Raji (cell line): ENCODE measurements around the gene TP53I13.

ENCODE experiments used
- POLR2A ChIP-seq: IDR thresholded peaks from 2 replicates; pipeline ENCODE4 v1.6.1; 2011; ENCODE audit warnings: low read depth, low read length, control low read depth; ENCODE audit not compliant: insufficient read depth

TP53I13 gene

GRCh38 chr17:29573871-29574731 is 5.6 kb downstream of the TP53I13 start:
- no peak for TF ChIP-seq POLR2A

- TF ChIP-seq POLR2A: no peak
Measured at GRCh38 chr17:29574732-29575510, 6.4 kb downstream of the TP53I13 start.

GRCh38 chr17:29575511-29576213 is 7.2 kb downstream of the TP53I13 start:
- no peak for TF ChIP-seq POLR2A

- TF ChIP-seq POLR2A: no peak
Measured at GRCh38 chr17:29576214-29577000, 7.9 kb downstream of the TP53I13 start.

GRCh38 chr17:29577001-29577370 is 8.5 kb downstream of the TP53I13 start:
- no peak for TF ChIP-seq POLR2A

GRCh38 chr17:29577385-29578211 is 9.1 kb downstream of the TP53I13 start:
- no peak for TF ChIP-seq POLR2A

- no peak for TF ChIP-seq POLR2A
Measured at GRCh38 chr17:29578626-29579485, 10.4 kb downstream of the TP53I13 start.

GRCh38 chr17:29579866-29580771 is 11.6 kb downstream of the TP53I13 start:
- no peak for TF ChIP-seq POLR2A

GRCh38 chr17:29581583-29582253 is 13.2 kb downstream of the TP53I13 start:
- TF ChIP-seq POLR2A: no peak

- TF ChIP-seq POLR2A: no peak
Measured at GRCh38 chr17:29582254-29582765, 13.8 kb downstream of the TP53I13 start.

- TF ChIP-seq POLR2A: no peak
Measured at GRCh38 chr17:29582772-29583171, 14.3 kb downstream of the TP53I13 start.
